ENCODE results near the gene TK1.

TK1 gene

GRCh38 chr17:78210111-78210510 is 23.3 kb upstream of the TK1 start:
- Histone ChIP-seq H4K8ac (ENCODE audit: low read depth, low read length) (no peak overlapping the region), H2BK12ac (ENCODE audit: low read length) (no peak overlapping the region), H3K36me3 (replicated peaks in 1 of 2; ENCODE audit: control insufficient read depth in 2 of 2, insufficient read depth in 2 of 2, low read length in 2 of 2) (peaks cover 5 to 20% of the 10 kb centered on the region in 2 donors), H3K4ac (ENCODE audit: low read length) (no peak overlapping the region), H2AFZ (ENCODE audit: low read length) (no peak overlapping the region), H3K27ac (replicated peaks; ENCODE audit: low read length) (no peak overlapping the region), H3K9me3 (replicated peaks in 1 of 2; ENCODE audit: control insufficient read depth in 2 of 2, insufficient read depth in 1 of 2, low read depth in 1 of 2, low read length in 2 of 2) (peaks cover 0 to 2% of the 10 kb centered on the region in 2 donors), H2BK120ac (ENCODE audit: low read depth, low read length) (no peak overlapping the region), H3K4me1 (ENCODE audit: control insufficient read depth in 2 of 2, insufficient read depth in 1 of 2, low read depth in 1 of 2, low read length in 2 of 2) (peaks cover 1 to 5% of the 10 kb centered on the region in 2 donors), H2BK15ac (ENCODE audit: low read length) (no peak overlapping the region), H3K27me3 (ENCODE audit: control insufficient read depth in 3 of 3, insufficient read depth in 3 of 3, low read depth in 1 of 3, low read length in 3 of 3) (peaks cover 0 to 2% (median 0%) of the 10 kb centered on the region in 3 experiments), H2BK5ac (ENCODE audit: low read length) (no peak overlapping the region), H3K4me2 (ENCODE audit: insufficient read depth, low read length, poor library complexity, severe bottlenecking) (no peak overlapping the region), H3K18ac (ENCODE audit: low read length) (no peak overlapping the region), H3K79me1 (ENCODE audit: low read depth, low read length) (peaks cover 5% of the 10 kb centered on the region), H3K4me3 (ENCODE audit: low read length in 2 of 2) (no peak overlapping the region), H3K9ac (ENCODE audit: low read depth, low read length, poor library complexity) (peak overlapping the region; percentile 77), H2AK5ac (ENCODE audit: low read depth, low read length) (no peak overlapping the region), H3K23ac (ENCODE audit: low read depth, low read length, poor library complexity) (no peak overlapping the region), H4K91ac (ENCODE audit: low read depth, low read length, poor library complexity) (no peak overlapping the region), H3K14ac (ENCODE audit: low read length) (no peak overlapping the region)
- no peak for DNase-seq (ENCODE audit: low spot score)
- WGBS, 2 donors (ENCODE audit: extremely low coverage in 2 of 2, insufficient read length in 2 of 2, insufficient replicate concordance in 1 of 2) = no CpG with 5 or more reads among the region's 10 CpGs

GRCh38 chr17:78208486-78208885 is 21.6 kb upstream of the TK1 start:
- H3K9ac ChIP-seq (ENCODE audit: low read depth, low read length, poor library complexity) = no peak overlapping the region
- H3K4me2 ChIP-seq (ENCODE audit: insufficient read depth, low read length, poor library complexity, severe bottlenecking) = no peak overlapping the region
- H4K91ac ChIP-seq (ENCODE audit: low read depth, low read length, poor library complexity) = no peak overlapping the region
- no peak overlapping the region for H2BK5ac ChIP-seq (ENCODE audit: low read length)
- no peak overlapping the region for H2BK120ac ChIP-seq (ENCODE audit: low read depth, low read length)
- H4K8ac ChIP-seq (ENCODE audit: low read depth, low read length) = no peak overlapping the region
- WGBS, 2 donors (ENCODE audit: extremely low coverage in 2 of 2, insufficient read length in 2 of 2, insufficient replicate concordance in 1 of 2) = no CpG with 5 or more reads among the region's 3 CpGs
- peaks cover 13 to 34% of the 10 kb centered on the region in 2 donors for H3K36me3 ChIP-seq (replicated peaks in 1 of 2; ENCODE audit: control insufficient read depth in 2 of 2, insufficient read depth in 2 of 2, low read length in 2 of 2)
- H3K4me1 ChIP-seq (ENCODE audit: control insufficient read depth in 2 of 2, insufficient read depth in 1 of 2, low read depth in 1 of 2, low read length in 2 of 2) = no peaks in the 10 kb centered on the region
- no peak overlapping the region for H3K18ac ChIP-seq (ENCODE audit: low read length)
- H2AFZ ChIP-seq (ENCODE audit: low read length) = no peak overlapping the region
- H3K4ac ChIP-seq (ENCODE audit: low read length) = no peak overlapping the region
- H3K4me3 ChIP-seq (ENCODE audit: low read length in 2 of 2) = no peak overlapping the region
- no peak overlapping the region for H2BK15ac ChIP-seq (ENCODE audit: low read length)
- no peak overlapping the region for H3K14ac ChIP-seq (ENCODE audit: low read length)
- H3K9me3 ChIP-seq (replicated peaks in 1 of 2; ENCODE audit: control insufficient read depth in 2 of 2, insufficient read depth in 1 of 2, low read depth in 1 of 2, low read length in 2 of 2) = peaks cover 0 to 2% of the 10 kb centered on the region in 2 donors
- no peaks in the 10 kb centered on the region for H3K79me1 ChIP-seq (ENCODE audit: low read depth, low read length)
- no peak overlapping the region for H2AK5ac ChIP-seq (ENCODE audit: low read depth, low read length)
- no peak overlapping the region for H2BK12ac ChIP-seq (ENCODE audit: low read length)
- H3K23ac ChIP-seq (ENCODE audit: low read depth, low read length, poor library complexity) = no peak overlapping the region
- H3K27ac ChIP-seq (replicated peaks; ENCODE audit: low read length) = no peak overlapping the region
- DNase-seq (ENCODE audit: low spot score) = no peak
- H3K27me3 ChIP-seq (ENCODE audit: control insufficient read depth in 3 of 3, insufficient read depth in 3 of 3, low read depth in 1 of 3, low read length in 3 of 3) = peaks cover 0 to 2% (median 0%) of the 10 kb centered on the region in 3 experiments

GRCh38 chr17:78206298-78206697 is 19.4 kb upstream of the TK1 start:
- Histone ChIP-seq H3K18ac (ENCODE audit: low read length) (no peak overlapping the region), H3K14ac (ENCODE audit: low read length) (no peak overlapping the region), H3K36me3 (replicated peaks in 1 of 2; ENCODE audit: control insufficient read depth in 2 of 2, insufficient read depth in 2 of 2, low read length in 2 of 2) (peaks cover 18 to 46% of the 10 kb centered on the region in 2 donors), H3K4me3 (ENCODE audit: low read length in 2 of 2) (no peak overlapping the region), H4K91ac (ENCODE audit: low read depth, low read length, poor library complexity) (no peak overlapping the region), H4K8ac (ENCODE audit: low read depth, low read length) (no peak overlapping the region), H3K27ac (replicated peaks; ENCODE audit: low read length) (no peak overlapping the region), H3K4me2 (ENCODE audit: insufficient read depth, low read length, poor library complexity, severe bottlenecking) (no peak overlapping the region), H2AFZ (ENCODE audit: low read length) (no peak overlapping the region), H2BK15ac (ENCODE audit: low read length) (no peak overlapping the region), H2BK12ac (ENCODE audit: low read length) (no peak overlapping the region), H3K27me3 (ENCODE audit: control insufficient read depth in 3 of 3, insufficient read depth in 3 of 3, low read depth in 1 of 3, low read length in 3 of 3) (no peaks in the 10 kb centered on the region), H2AK5ac (ENCODE audit: low read depth, low read length) (no peak overlapping the region), H3K79me1 (ENCODE audit: low read depth, low read length) (no peaks in the 10 kb centered on the region), H3K9ac (ENCODE audit: low read depth, low read length, poor library complexity) (no peak overlapping the region), H3K9me3 (replicated peaks in 1 of 2; ENCODE audit: control insufficient read depth in 2 of 2, insufficient read depth in 1 of 2, low read depth in 1 of 2, low read length in 2 of 2) (peaks cover 0 to 2% of the 10 kb centered on the region in 2 donors), H3K23ac (ENCODE audit: low read depth, low read length, poor library complexity) (no peak overlapping the region), H2BK120ac (ENCODE audit: low read depth, low read length) (no peak overlapping the region), H2BK5ac (ENCODE audit: low read length) (no peak overlapping the region), H3K4me1 (ENCODE audit: control insufficient read depth in 2 of 2, insufficient read depth in 1 of 2, low read depth in 1 of 2, low read length in 2 of 2) (no peaks in the 10 kb centered on the region), H3K4ac (ENCODE audit: low read length) (no peak overlapping the region)
- no peak for DNase-seq (ENCODE audit: low spot score)
- WGBS, 2 donors (ENCODE audit: extremely low coverage in 2 of 2, insufficient read length in 2 of 2, insufficient replicate concordance in 1 of 2) = no CpG with 5 or more reads among the region's 7 CpGs

GRCh38 chr17:78205124-78205775 is 18.4 kb upstream of the TK1 start:
- H3K18ac ChIP-seq (ENCODE audit: low read length) = no peak overlapping the region
- H2AFZ ChIP-seq (ENCODE audit: low read length) = no peak overlapping the region
- H2BK15ac ChIP-seq (ENCODE audit: low read length) = no peak overlapping the region
- H2BK12ac ChIP-seq (ENCODE audit: low read length) = no peak overlapping the region
- H3K27me3 ChIP-seq (ENCODE audit: control insufficient read depth in 3 of 3, insufficient read depth in 3 of 3, low read depth in 1 of 3, low read length in 3 of 3) = no peaks in the 10 kb centered on the region
- peak overlapping the region; percentile 55 for H3K23ac ChIP-seq (ENCODE audit: low read depth, low read length, poor library complexity)
- no peaks in the 10 kb centered on the region for H3K4me1 ChIP-seq (ENCODE audit: control insufficient read depth in 2 of 2, insufficient read depth in 1 of 2, low read depth in 1 of 2, low read length in 2 of 2)
- peaks cover 0 to 2% of the 10 kb centered on the region in 2 donors for H3K9me3 ChIP-seq (replicated peaks in 1 of 2; ENCODE audit: control insufficient read depth in 2 of 2, insufficient read depth in 1 of 2, low read depth in 1 of 2, low read length in 2 of 2)
- H2BK120ac ChIP-seq (ENCODE audit: low read depth, low read length) = no peak overlapping the region
- H3K4me3 ChIP-seq (ENCODE audit: low read length in 2 of 2) = no peak overlapping the region
- no peak overlapping the region for H4K8ac ChIP-seq (ENCODE audit: low read depth, low read length)
- no CpG with 5 or more reads among the region's 17 CpGs for WGBS, 2 donors (ENCODE audit: extremely low coverage in 2 of 2, insufficient read length in 2 of 2, insufficient replicate concordance in 1 of 2)
- H2AK5ac ChIP-seq (ENCODE audit: low read depth, low read length) = no peak overlapping the region
- H3K79me1 ChIP-seq (ENCODE audit: low read depth, low read length) = no peaks in the 10 kb centered on the region
- H3K27ac ChIP-seq (replicated peaks; ENCODE audit: low read length) = no peak overlapping the region
- no peak for DNase-seq (ENCODE audit: low spot score)
- H2BK5ac ChIP-seq (ENCODE audit: low read length) = no peak overlapping the region
- H3K4ac ChIP-seq (ENCODE audit: low read length) = no peak overlapping the region
- H3K4me2 ChIP-seq (ENCODE audit: insufficient read depth, low read length, poor library complexity, severe bottlenecking) = peak overlapping the region; percentile 18
- no peak overlapping the region for H3K9ac ChIP-seq (ENCODE audit: low read depth, low read length, poor library complexity)
- no peak overlapping the region for H4K91ac ChIP-seq (ENCODE audit: low read depth, low read length, poor library complexity)
- no peak overlapping the region for H3K14ac ChIP-seq (ENCODE audit: low read length)
- H3K36me3 ChIP-seq (replicated peaks in 1 of 2; ENCODE audit: control insufficient read depth in 2 of 2, insufficient read depth in 2 of 2, low read length in 2 of 2) = peaks cover 18 to 52% of the 10 kb centered on the region in 2 donors
